ENCODE results near the gene PRKG1.

The PRKG1 gene

GRCh38 chr10:52259426-52259812, 1185.1 kb downstream of the PRKG1 start:
- no peak overlapping the region for H3K4me3 ChIP-seq (ENCODE audit: low read length)
- no peak overlapping the region for H3K9ac ChIP-seq (ENCODE audit: low read length)
- H3K4me1 ChIP-seq (ENCODE audit: control insufficient read depth, insufficient read depth, low read length), result peaks cover 22% of the 10 kb centered on the region
- no peak for DNase-seq (ENCODE audit: low read depth)
- H3K9me3 ChIP-seq (ENCODE audit: control insufficient read depth, low read length), result no peaks in the 10 kb centered on the region
- H3K27me3 ChIP-seq (replicated peaks; ENCODE audit: control insufficient read depth, insufficient read depth, low read length), result no peaks in the 10 kb centered on the region
- H3K36me3 ChIP-seq (ENCODE audit: control insufficient read depth, insufficient read depth, low read length, severe bottlenecking), result no peaks in the 10 kb centered on the region

GRCh38 chr10:52261362-52261761, 1187.1 kb downstream of the PRKG1 start:
- no peaks in the 10 kb centered on the region for H3K9me3 ChIP-seq (ENCODE audit: control insufficient read depth, low read length)
- peaks cover 28% of the 10 kb centered on the region for H3K4me1 ChIP-seq (ENCODE audit: control insufficient read depth, insufficient read depth, low read length)
- no peaks in the 10 kb centered on the region for H3K27me3 ChIP-seq (replicated peaks; ENCODE audit: control insufficient read depth, insufficient read depth, low read length)
- no peak for DNase-seq (ENCODE audit: low read depth)
- H3K36me3 ChIP-seq (ENCODE audit: control insufficient read depth, insufficient read depth, low read length, severe bottlenecking), result no peaks in the 10 kb centered on the region
- H3K4me3 ChIP-seq (ENCODE audit: low read length), result no peak overlapping the region
- no peak overlapping the region for H3K9ac ChIP-seq (ENCODE audit: low read length)

GRCh38 chr10:52265131-52265926, 1191.0 kb downstream of the PRKG1 start:
- H3K4me1 ChIP-seq (ENCODE audit: control insufficient read depth, insufficient read depth, low read length), result peaks cover 6% of the 10 kb centered on the region
- H3K27me3 ChIP-seq (replicated peaks; ENCODE audit: control insufficient read depth, insufficient read depth, low read length), result no peaks in the 10 kb centered on the region
- DNase-seq (ENCODE audit: low read depth), result no peak
- no peak overlapping the region for H3K4me3 ChIP-seq (ENCODE audit: low read length)
- H3K9ac ChIP-seq (ENCODE audit: low read length), result no peak overlapping the region
- H3K36me3 ChIP-seq (ENCODE audit: control insufficient read depth, insufficient read depth, low read length, severe bottlenecking), result peaks cover 5% of the 10 kb centered on the region
- H3K9me3 ChIP-seq (ENCODE audit: control insufficient read depth, low read length), result no peaks in the 10 kb centered on the region

GRCh38 chr10:52266858-52267257, 1192.6 kb downstream of the PRKG1 start:
- no peak overlapping the region for H3K9ac ChIP-seq (ENCODE audit: low read length)
- H3K27me3 ChIP-seq (replicated peaks; ENCODE audit: control insufficient read depth, insufficient read depth, low read length), result no peaks in the 10 kb centered on the region
- peaks cover 6% of the 10 kb centered on the region for H3K36me3 ChIP-seq (ENCODE audit: control insufficient read depth, insufficient read depth, low read length, severe bottlenecking)

GRCh38 chr10:52268790-52269189, 1194.5 kb downstream of the PRKG1 start:
- peaks cover 6% of the 10 kb centered on the region for H3K4me1 ChIP-seq (ENCODE audit: control insufficient read depth, insufficient read depth, low read length)
- DNase-seq (ENCODE audit: low read depth), result no peak
- H3K4me3 ChIP-seq (ENCODE audit: low read length), result no peak overlapping the region
- H3K9ac ChIP-seq (ENCODE audit: low read length), result no peak overlapping the region
- no peaks in the 10 kb centered on the region for H3K9me3 ChIP-seq (ENCODE audit: control insufficient read depth, low read length)
- no peaks in the 10 kb centered on the region for H3K27me3 ChIP-seq (replicated peaks; ENCODE audit: control insufficient read depth, insufficient read depth, low read length)
- peaks cover 13% of the 10 kb centered on the region for H3K36me3 ChIP-seq (ENCODE audit: control insufficient read depth, insufficient read depth, low read length, severe bottlenecking)

More at GRCh38 chr10:52266858-52267257, 1192.6 kb downstream of the PRKG1 start:
- no peak overlapping the region for H3K4me3 ChIP-seq (ENCODE audit: low read length)
- H3K9me3 ChIP-seq (ENCODE audit: control insufficient read depth, low read length), result no peaks in the 10 kb centered on the region
- H3K4me1 ChIP-seq (ENCODE audit: control insufficient read depth, insufficient read depth, low read length), result peaks cover 6% of the 10 kb centered on the region
- no peak for DNase-seq (ENCODE audit: low read depth)

GRCh38 chr10:52269233-52269632, 1194.9 kb downstream of the PRKG1 start:
- Histone ChIP-seq H3K9me3 (ENCODE audit: control insufficient read depth, low read length) (no peaks in the 10 kb centered on the region), H3K27me3 (replicated peaks; ENCODE audit: control insufficient read depth, insufficient read depth, low read length) (no peaks in the 10 kb centered on the region), H3K4me3 (ENCODE audit: low read length) (no peak overlapping the region), H3K4me1 (ENCODE audit: control insufficient read depth, insufficient read depth, low read length) (peaks cover 6% of the 10 kb centered on the region), H3K9ac (ENCODE audit: low read length) (no peak overlapping the region), H3K36me3 (ENCODE audit: control insufficient read depth, insufficient read depth, low read length, severe bottlenecking) (peaks cover 13% of the 10 kb centered on the region)
- DNase-seq (ENCODE audit: low read depth), result no peak

- no peak overlapping the region for H3K9ac ChIP-seq (ENCODE audit: low read length)
- H3K9me3 ChIP-seq (ENCODE audit: control insufficient read depth, low read length), result peaks cover 6% of the 10 kb centered on the region
- no peak for DNase-seq (ENCODE audit: low read depth)
- peaks cover 16% of the 10 kb centered on the region for H3K4me1 ChIP-seq (ENCODE audit: control insufficient read depth, insufficient read depth, low read length)
- no peaks in the 10 kb centered on the region for H3K27me3 ChIP-seq (replicated peaks; ENCODE audit: control insufficient read depth, insufficient read depth, low read length)
- H3K36me3 ChIP-seq (ENCODE audit: control insufficient read depth, insufficient read depth, low read length, severe bottlenecking), result peaks cover 8% of the 10 kb centered on the region
- no peak overlapping the region for H3K4me3 ChIP-seq (ENCODE audit: low read length)
Observed at GRCh38 chr10:52276163-52276562, 1201.9 kb downstream of the PRKG1 start.

- Histone ChIP-seq H3K27me3 (replicated peaks; ENCODE audit: control insufficient read depth, insufficient read depth, low read length) (no peaks in the 10 kb centered on the region), H3K4me3 (ENCODE audit: low read length) (no peak overlapping the region)
- DNase-seq (ENCODE audit: low read depth), result no peak
Observed at GRCh38 chr10:52276986-52277385, 1202.7 kb downstream of the PRKG1 start.

GRCh38 chr10:52279546-52279945, 1205.3 kb downstream of the PRKG1 start:
- Histone ChIP-seq H3K4me3 (ENCODE audit: low read length) (no peak overlapping the region), H3K9ac (ENCODE audit: low read length) (no peak overlapping the region), H3K9me3 (ENCODE audit: control insufficient read depth, low read length) (peaks cover 6% of the 10 kb centered on the region), H3K4me1 (ENCODE audit: control insufficient read depth, insufficient read depth, low read length) (peaks cover 30% of the 10 kb centered on the region), H3K27me3 (replicated peaks; ENCODE audit: control insufficient read depth, insufficient read depth, low read length) (no peaks in the 10 kb centered on the region), H3K36me3 (ENCODE audit: control insufficient read depth, insufficient read depth, low read length, severe bottlenecking) (peaks cover 6% of the 10 kb centered on the region)
- DNase-seq (ENCODE audit: low read depth), result no peak

More at GRCh38 chr10:52276986-52277385, 1202.7 kb downstream of the PRKG1 start:
- H3K4me1 ChIP-seq (ENCODE audit: control insufficient read depth, insufficient read depth, low read length), result peaks cover 19% of the 10 kb centered on the region
- H3K36me3 ChIP-seq (ENCODE audit: control insufficient read depth, insufficient read depth, low read length, severe bottlenecking), result peaks cover 6% of the 10 kb centered on the region
- peaks cover 6% of the 10 kb centered on the region for H3K9me3 ChIP-seq (ENCODE audit: control insufficient read depth, low read length)
- no peak overlapping the region for H3K9ac ChIP-seq (ENCODE audit: low read length)

GRCh38 chr10:52280051-52280450, 1205.8 kb downstream of the PRKG1 start:
- no peak overlapping the region for H3K9ac ChIP-seq (ENCODE audit: low read length)
- DNase-seq (ENCODE audit: low read depth), result peak; percentile 67
- H3K9me3 ChIP-seq (ENCODE audit: control insufficient read depth, low read length), result peaks cover 6% of the 10 kb centered on the region
- no peak overlapping the region for H3K4me3 ChIP-seq (ENCODE audit: low read length)
- H3K27me3 ChIP-seq (replicated peaks; ENCODE audit: control insufficient read depth, insufficient read depth, low read length), result no peaks in the 10 kb centered on the region
- peaks cover 7% of the 10 kb centered on the region for H3K36me3 ChIP-seq (ENCODE audit: control insufficient read depth, insufficient read depth, low read length, severe bottlenecking)
- H3K4me1 ChIP-seq (ENCODE audit: control insufficient read depth, insufficient read depth, low read length), result peaks cover 30% of the 10 kb centered on the region

GRCh38 chr10:52283174-52283573, 1208.9 kb downstream of the PRKG1 start:
- Histone ChIP-seq H3K9me3 (ENCODE audit: control insufficient read depth, low read length) (peaks cover 2% of the 10 kb centered on the region), H3K4me3 (ENCODE audit: low read length) (no peak overlapping the region), H3K4me1 (ENCODE audit: control insufficient read depth, insufficient read depth, low read length) (peaks cover 30% of the 10 kb centered on the region), H3K36me3 (ENCODE audit: control insufficient read depth, insufficient read depth, low read length, severe bottlenecking) (peaks cover 7% of the 10 kb centered on the region), H3K27me3 (replicated peaks; ENCODE audit: control insufficient read depth, insufficient read depth, low read length) (no peaks in the 10 kb centered on the region), H3K9ac (ENCODE audit: low read length) (no peak overlapping the region)
- DNase-seq (ENCODE audit: low read depth), result no peak

Data from adipocyte (in vitro differentiated cells).